HG03565 (cell line): ENCODE measurements around the gene PSMC3IP.
A peak's percentile ranks its signal among the peaks of the same experiment; 100 is the strongest.
"Not testable (repeated sequence)": the region's sequence is repeated elsewhere in the genome, so short reads cannot be mapped to it uniquely, and the experiment has no call there.

ENCODE experiments used
- ATAC-seq: cut with Tn5 transposase; IDR thresholded peaks from one replicate; pipeline ENCODE4 v1.9.1; 2021; ENCODE audit warnings: mild to moderate bottlenecking, moderate library complexity; ENCODE audit not compliant: unreplicated experiment

PSMC3IP gene

DNA sequence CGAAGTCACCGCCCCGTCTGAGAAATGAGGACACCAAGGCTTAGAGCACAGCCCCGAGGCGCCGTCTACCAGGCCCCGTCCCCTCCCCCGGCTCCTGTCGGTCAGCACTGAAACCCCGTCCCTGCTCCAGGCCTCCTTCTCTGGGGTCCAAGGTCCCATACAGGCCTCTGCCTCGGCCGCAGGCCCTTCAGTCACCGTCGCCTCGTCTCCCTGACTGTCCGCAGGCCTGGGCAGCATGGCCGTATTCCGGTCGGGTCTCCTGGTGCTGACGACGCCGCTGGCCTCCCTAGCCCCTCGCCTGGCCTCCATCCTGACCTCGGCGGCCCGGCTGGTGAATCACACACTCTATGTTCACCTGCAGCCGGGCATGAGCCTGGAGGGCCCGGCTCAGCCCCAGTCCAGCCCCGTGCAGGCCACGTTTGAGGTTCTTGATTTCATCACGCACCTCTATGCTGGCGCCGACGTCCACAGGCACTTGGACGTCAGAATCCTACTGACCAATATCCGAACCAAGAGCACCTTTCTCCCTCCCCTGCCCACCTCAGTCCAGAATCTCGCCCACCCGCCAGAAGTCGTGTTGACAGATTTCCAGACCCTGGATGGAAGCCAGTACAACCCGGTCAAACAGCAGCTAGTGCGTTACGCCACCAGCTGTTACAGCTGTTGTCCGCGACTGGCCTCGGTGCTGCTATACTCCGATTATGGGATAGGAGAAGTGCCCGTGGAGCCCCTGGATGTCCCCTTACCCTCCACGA lies 15.0 kb downstream of the PSMC3IP start:
- no peak for ATAC-seq

DNA sequence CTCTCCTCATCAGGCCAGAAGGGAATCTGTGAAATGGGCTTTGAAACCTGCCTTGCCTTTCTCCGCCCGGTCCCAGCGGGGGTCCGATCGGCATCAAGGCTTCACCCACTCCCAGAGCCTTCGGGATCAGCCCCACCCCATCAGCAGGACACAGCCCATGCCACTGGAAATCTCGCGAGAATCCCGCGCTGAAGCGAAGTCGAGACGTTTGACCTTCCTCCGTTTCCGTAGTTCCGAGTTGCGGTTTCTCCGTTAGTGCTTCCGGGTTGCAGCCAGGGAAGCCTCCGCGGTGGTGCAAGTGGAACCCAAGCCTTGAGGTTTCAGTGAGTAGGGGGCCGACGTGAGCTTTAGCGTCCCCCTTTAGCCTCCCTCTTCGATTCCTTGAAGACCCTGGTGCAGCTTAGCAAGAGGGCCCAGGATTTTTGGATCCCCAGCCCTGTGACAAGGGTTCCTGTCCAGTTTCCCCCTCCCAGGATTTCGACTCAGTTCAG lies 15.6 kb downstream of the PSMC3IP start, which contains the start of gene COASY:
COASY (plus strand) TSS at position 252 of the 491 bp plus-strand sequence. CDS start 475 bp downstream, outside the sequence.
- peak; percentile 63 for ATAC-seq

DNA sequence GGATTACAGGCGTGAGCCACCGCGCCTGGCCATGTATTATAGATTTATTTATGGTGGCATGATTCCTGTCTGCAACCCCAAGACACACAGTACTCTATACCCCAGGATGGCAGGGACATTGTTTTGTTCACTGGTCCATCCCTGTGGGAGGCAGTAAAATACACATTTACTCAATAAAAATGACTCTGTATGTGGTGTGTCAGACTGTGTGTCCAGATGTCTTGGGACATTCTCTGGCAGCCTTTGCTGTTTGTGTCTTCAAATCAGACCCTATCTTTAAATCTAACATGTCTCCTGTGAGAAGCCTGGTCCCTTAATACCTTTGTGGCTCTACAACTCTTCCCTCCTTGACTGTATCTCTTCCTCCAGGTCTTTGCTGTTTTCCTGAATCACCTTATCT lies 17.3 kb downstream of the PSMC3IP start:
- no peak for ATAC-seq

DNA sequence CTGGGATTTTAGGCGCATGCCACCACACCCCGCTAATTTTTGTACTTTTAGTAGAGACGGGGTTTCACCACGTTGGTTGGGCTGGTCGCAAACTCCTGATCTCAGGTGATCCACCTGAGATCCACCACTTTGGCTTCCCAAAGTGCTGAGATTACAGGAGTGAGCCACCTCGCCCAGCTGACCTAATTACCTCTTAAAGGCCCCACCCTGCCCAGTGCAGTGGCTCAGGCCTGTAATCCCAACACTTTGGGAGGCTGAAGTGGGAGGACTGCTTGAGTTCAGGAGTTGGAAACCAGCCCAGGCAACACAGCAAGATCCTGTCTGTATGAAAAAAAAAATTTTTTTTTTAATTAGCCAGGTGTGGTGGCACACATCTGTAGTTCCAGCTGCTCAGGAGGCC lies 18.5 kb downstream of the PSMC3IP start:
- ATAC-seq, result no peak

DNA sequence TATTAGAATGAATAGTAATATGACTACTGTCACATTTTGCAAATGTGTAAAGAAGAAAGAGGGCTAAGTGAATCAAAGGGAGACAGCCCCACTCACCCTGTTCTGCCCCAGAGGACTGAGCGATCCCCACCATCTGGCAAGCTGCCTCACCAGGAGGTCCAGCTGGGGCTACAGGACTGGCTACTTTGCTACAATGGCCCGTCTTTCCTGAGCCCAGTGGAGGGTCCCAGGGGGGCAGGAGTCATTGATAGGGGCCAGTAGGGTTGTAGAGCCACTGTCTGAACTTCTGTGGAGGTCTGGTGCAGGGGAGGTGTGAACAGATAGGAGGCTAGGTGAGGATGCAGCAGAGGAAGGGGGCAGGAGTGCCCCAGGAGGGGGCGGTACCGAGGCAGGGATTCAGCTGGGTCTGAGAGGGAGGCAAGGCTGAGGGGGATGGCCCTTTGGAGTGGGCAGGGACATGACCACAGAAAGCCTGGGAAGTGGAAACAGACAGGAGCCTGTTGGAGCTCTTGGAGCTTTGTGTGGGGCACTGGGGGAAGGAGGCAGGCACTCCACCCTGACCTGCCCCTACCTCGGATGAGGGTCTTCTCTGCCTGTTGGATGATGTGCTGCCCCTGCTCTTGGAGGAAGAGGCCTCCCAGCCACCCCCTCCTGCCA lies 21.4 kb downstream of the PSMC3IP start:
- not testable (repeated sequence) for ATAC-seq

DNA sequence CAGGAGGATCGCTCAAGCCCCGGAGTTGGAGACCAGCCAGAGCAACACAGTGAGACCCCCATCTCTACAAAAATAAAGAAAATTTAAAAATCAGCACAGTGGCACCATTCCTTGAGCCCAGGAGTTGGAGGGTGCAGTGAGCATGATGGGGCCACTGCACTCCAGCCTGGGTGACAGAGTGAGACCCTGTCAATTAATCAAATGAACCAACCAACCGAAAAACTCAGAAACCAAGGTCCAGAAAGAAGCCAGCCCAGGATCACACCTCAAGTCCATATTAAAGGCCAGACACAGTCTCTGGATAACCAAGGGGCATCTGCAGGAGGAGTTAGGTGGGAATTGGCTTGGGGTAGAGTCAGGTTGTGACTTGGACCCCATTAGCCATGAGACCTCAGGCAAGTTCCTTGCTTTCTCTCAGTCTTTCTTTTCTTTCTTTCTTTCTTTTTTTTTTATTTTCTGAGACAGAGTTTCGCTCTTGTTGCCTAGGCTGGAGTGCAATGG lies 22.4 kb downstream of the PSMC3IP start:
- ATAC-seq, result no peak

DNA sequence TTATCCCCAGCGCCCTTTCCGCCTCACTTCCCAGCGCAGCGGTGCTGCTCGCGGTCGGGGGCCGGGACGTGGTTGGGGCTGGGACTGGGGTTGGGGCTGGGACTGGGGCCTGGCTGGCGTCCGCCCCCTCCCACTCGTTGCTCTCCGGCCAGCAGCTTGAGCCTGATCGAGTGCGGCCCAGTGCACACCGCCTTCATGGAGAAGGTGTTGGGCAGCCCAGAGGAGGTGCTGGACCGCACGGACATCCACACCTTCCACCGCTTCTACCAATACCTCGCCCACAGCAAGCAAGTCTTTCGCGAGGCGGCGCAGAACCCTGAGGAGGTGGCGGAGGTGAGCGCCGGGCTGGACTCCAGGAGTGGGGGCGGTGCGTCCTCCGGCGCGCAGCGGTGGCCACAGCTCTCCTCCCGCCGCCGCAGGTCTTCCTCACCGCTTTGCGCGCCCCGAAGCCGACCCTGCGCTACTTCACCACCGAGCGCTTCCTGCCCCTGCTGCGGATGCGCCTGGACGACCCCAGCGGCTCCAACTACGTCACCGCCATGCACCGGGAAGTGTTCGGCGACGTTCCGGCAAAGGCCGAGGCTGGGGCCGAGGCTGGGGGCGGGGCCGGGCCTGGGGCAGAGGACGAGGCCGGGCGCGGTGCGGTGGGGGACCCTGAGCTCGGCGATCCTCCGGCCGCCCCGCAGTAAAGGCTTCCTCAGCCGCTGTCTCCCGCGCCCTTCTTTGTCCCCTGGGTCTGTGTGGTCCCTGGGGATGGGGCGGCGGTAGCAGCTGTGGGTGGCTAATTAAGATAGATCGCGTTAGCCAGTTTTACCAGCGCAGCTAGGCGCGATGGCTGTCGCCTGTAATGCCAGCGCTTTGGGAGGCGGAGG lies 23.0 kb downstream of the PSMC3IP start:
- no peak for ATAC-seq

DNA sequence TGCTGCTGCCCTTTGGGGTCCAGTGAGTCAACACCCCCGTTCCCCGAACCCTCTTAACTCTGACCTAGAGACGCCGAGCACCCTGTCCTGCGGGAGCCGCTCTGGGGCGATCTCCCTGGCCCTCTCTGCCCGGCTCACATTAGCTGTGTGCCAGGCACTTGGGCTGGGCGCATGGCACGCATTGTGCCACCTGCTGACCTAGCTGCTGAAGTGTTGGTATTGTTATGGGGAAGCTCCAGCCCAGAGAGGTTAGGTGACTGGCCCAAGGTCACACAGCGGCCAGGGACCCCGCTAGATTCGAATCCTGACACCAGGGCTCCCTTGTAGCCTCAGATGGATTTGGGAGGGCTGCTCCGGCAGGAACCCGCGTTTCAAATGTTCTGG lies 23.7 kb downstream of the PSMC3IP start:
- no peak for ATAC-seq

DNA sequence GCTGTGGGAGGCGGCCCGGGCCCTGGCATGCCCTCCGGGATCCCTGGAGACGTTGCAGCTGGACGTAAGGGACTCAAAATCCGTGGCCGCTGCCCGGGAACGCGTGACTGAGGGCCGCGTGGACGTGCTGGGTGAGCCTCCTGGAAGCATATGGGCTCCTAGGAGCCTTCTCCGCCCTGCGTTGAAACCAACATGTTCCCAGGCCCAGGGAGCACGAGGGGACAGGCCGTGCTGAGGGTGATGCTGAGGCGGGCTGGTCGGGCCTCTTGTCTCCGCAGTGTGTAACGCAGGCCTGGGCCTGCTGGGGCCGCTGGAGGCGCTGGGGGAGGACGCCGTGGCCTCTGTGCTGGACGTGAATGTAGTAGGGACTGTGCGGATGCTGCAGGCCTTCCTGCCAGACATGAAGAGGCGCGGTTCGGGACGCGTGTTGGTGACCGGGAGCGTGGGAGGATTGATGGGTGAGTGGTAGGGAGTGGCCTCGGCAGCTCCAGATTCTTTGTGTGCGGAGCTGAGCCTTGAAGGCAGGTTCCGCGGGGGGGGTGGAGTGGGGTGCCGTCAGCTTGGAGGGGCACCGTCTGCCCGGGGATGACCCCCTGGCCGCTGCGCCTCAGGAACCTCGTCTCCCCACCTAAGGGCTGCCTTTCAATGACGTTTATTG lies 24.2 kb downstream of the PSMC3IP start:
- ATAC-seq, result no peak

DNA sequence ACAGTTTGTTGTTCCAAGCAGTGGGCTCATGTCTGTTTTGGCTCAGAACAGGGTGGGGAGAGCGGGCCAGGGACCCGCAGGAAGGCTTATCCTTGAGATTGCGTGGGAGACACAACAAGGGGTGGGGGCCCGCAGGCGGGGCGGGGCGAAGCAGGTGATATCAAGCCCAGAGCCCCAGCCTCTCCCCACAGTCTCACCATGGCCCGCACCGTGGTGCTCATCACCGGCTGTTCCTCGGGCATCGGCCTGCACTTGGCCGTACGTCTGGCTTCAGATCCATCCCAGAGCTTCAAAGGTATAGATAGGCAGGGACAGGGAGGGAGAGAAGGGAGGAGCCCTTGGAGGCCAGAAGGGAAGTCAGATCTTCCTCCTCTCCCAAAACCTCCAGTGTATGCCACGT lies 24.8 kb downstream of the PSMC3IP start, which contains the start of gene HSD17B1:
HSD17B1 (plus strand) TSS at position 188 of the 400 bp plus-strand sequence; CDS start at position 199, 11 bp downstream.
- ATAC-seq, result not testable (repeated sequence)

DNA sequence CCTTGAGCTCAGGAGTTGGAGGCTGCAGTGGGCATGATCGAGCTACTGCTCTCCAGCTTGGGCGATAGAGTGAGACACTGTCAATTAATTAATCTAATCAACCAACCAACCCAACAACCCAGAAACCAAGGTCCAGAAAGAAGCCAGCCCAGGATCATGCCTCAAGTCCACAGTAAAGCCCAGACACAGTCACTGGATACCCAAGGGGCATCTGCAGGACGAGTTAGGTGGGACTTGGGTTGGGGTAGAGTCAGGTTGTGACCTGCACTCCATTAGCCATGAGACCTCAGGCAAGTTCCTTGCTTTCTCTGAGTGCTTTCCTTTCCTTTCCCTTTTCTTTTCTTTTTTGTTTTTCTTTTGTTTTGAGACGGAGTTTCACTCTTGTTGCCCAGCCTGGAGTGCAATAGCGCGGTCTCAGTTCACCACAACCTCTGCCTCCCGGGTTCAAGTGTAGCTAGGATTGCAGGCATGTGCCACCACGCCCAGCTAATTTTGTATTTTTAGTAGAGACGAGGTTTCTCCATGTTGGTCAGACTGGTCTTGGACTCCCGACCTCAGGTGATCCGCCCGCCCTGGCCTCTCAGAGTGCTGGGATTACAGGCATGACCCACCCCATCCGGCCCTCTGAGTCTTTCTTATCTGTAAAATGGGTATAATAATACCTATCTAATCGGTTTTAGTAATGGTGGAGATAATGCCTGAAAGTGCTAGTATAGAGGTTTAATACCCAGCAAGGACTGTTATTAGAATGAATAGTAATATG lies 28.4 kb downstream of the PSMC3IP start:
- no peak for ATAC-seq

DNA sequence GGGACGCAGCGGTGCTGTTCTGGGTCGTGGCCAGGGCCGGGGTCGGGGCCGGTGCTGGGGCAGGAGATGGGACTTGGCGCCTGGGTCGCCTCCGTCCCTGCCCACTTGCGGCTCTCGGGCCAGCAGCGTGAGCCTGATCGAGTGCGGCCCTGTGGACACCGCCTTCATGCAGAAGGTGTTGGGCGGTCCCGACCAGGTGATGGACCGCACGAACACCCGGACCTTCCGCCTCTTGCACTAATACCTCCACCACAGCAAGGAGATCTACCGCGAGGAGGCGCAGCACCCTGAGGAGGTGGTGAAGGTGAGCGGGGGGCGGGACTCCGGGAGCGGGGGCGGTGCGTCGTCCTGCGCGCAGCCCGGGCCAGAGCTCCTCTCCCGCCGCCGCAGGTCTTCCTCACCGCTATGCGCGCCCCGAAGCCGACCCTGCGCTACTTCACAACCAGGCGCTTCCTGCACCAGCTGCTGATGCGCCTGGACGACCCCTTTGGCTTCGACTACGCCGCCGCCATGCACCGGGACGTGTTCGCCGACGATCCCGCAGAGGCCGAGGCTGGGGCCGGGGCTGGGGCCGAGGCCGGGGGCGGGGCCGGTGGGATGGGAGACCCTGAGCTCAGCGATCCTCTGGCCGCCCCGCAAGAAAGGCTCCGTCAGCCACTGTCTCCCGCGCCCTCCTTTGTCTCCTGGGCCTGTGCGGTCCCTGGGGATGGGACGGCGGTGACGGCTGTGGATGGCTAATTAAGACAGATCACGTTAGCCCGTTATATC lies 29.3 kb downstream of the PSMC3IP start:
- no peak for ATAC-seq

DNA sequence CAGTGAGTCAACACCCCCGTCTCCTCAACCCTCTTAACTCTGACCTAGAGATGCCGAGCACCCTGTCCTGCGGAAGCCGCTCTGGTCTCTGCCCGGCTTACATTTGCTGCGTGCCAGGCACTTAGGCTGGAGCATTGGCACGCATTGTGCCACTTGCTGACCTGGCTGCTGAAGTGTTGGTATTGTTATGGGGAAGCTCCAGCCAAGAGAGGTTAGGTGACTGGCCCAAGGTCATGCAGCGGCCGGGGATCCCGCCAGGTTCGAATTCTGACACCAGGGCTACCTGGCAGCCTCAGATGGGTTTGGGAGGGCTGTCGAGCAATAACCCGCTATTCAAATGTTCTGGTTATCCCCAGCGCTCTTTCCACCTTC lies 29.8 kb downstream of the PSMC3IP start:
- ATAC-seq, result no peak

DNA sequence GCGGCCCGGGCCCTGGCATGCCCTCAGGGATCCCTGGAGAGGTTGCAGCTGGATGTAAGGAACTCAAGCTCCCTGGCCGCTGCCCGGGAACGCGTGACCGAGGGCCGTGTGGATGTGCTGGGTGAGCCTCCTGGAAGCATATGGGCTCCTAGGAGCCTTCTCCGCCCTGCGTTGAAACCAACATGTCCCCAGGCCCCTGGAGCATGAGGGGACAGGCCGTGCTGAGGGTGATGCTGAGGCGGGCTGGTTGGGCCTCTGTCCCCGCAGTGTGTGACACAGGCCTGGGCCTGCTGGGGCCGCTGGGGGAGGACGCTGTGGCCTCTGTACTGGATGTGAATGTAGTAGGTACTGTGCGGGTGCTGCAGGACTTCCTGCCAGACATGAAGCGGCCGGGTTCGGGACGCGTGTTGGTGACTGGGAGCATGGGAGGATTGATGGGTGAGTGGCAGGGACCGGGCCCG lies 30.5 kb downstream of the PSMC3IP start:
- ATAC-seq, result no peak

DNA sequence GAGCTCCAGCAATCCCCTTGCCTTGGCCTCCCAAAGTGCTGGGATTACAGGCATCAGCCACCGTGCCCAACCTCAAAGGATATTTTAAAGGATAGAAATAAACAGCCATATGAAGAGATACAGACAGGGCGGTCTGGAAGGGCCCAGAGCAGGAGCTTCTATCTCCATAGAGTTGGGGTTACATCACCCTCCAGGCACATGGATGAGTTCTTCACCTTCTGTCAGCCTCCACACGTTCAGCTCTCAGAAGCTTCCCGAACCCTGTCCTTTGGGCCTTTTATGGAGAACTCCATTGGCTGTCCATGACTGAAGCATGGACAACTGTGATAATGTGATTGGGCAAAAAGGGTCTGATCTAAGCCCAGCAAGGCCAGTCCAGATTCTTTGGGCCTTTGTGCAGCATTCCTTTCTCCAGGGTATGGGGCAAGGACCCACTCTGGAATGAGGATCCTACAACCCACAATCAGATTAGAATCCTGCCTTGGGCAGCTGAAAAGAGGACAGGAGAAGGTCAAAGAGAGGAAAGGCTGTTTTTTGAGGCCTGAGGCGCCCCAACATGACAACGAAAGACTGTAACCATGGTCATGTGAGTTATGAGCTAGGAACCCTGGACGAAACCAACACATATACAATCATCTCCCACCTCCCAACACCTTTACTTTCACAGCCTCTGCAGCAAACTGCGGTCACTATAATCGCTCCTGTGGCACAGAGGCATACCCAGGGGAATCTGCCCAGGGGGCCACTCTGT lies 31.6 kb downstream of the PSMC3IP start:
- not testable (repeated sequence) for ATAC-seq

DNA sequence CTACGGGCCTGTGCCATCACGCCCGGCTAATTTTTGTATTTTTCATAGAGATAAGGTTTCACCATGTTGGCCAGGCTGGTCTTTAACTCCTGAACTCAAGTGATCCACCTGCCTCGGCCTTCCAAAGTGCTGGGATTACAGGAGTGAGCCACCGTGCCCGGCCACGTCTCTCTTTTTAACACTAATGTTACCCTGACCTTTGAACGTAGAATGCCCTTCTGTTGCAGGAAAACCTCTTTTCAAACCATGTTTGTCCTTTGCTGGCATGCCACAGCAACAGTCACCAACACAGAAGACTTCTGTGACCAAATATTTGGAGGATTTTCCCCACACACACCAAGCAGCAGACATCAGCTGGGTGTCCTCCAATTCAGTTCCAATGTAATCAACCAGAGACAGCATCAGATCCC lies 32.6 kb downstream of the PSMC3IP start:
- ATAC-seq, result no peak

DNA sequence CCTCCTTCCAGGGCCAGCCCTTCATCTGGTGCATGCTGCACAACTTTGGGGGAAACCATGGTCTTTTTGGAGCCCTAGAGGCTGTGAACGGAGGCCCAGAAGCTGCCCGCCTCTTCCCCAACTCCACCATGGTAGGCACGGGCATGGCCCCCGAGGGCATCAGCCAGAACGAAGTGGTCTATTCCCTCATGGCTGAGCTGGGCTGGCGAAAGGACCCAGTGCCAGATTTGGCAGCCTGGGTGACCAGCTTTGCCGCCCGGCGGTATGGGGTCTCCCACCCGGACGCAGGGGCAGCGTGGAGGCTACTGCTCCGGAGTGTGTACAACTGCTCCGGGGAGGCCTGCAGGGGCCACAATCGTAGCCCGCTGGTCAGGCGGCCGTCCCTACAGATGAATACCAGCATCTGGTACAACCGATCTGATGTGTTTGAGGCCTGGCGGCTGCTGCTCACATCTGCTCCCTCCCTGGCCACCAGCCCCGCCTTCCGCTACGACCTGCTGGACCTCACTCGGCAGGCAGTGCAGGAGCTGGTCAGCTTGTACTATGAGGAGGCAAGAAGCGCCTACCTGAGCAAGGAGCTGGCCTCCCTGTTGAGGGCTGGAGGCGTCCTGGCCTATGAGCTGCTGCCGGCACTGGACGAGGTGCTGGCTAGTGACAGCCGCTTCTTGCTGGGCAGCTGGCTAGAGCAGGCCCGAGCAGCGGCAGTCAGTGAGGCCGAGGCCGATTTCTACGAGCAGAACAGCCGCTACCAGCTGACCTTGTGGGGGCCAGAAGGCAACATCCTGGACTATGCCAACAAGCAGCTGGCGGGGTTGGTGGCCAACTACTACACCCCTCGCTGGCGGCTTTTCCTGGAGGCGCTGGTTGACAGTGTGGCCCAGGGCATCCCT lies 34.1 kb downstream of the PSMC3IP start:
- no peak for ATAC-seq
